Stimulated activated CD4-positive, alpha-beta T cell treated with anti-CD3 and anti-CD28 coated beads, Interleukin-2, amount 100 ng/mL, for 48 hours (primary cell): Measurements from ENCODE around the gene LBP.
"Not testable (repeated sequence)": the region's sequence is repeated elsewhere in the genome, so short reads cannot be mapped to it uniquely, and the experiment has no call there.

Experiments used
- DNase-seq, 2 donors: peaks; one replicate each; pipeline ENCODE4 v3.0.0-alpha.2; 2020

LBP gene

DNA sequence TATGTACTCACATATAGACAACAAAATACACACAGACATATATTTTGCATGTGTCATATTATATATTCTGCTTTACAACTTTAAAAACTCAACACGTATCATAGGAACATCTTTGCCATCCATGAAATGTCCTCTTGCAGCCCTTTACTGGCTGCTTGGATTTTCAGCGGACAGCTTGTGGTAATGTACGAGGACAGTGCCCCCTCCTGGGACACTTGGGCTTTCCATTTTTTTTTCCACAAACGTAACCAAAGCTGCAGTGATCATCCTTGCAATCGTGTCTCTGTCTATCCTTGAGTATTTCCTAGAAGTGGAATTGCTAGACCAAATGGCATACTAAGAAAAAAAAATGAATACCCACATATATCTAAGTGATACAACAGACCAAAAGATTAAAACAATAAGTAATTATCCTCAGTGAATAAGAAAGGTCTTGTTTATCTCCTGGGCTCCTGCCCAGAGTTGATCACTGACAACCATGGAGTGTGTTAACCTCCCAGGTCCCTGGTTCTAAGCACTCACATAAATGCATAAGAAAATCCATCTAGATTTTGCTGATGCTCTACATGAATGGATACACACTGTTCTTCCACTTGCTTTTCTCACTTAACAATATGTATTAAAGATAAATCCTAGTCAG, 24.2 kb upstream of the LBP start:
- DNase-seq = no peak

DNA sequence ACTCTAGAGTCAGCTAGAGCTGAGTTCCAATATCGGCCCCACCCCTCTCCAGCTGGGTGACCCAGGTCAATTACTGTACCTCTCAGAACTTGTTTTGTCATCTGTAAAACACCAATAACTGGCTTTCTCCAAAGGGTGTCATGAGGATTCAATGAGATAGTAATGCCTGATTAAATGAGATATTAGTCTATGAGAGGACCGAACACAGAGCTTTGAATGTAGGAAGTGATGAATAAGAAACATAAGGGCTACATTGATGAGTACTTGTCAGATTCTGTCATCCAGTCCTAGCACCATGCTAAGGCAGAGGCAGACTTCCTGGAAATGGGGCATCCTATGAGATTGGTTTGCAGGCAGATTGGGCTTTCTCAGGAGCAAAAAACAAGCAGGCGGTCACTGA, 22.1 kb upstream of the LBP start:
- no peak for DNase-seq

DNA sequence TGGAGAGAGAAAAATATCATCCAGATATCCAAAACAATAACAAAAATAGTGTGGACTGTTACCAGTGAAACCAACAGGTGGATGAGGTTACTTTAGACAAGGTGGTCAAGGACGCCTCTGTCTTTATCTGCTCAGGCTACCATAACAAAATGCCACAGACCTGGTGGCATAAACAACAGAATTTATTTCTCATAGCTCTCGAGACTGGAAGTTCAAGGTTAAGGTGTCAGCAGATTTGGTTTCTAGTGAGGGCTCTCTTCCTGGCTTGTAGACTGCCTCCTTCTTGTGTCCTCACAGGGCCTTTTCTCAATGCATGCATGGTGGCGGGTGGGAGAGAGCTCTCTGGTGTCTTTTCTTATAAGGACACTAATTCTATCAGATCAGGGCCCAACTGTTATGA, 21.1 kb upstream of the LBP start:
- DNase-seq = no peak

DNA sequence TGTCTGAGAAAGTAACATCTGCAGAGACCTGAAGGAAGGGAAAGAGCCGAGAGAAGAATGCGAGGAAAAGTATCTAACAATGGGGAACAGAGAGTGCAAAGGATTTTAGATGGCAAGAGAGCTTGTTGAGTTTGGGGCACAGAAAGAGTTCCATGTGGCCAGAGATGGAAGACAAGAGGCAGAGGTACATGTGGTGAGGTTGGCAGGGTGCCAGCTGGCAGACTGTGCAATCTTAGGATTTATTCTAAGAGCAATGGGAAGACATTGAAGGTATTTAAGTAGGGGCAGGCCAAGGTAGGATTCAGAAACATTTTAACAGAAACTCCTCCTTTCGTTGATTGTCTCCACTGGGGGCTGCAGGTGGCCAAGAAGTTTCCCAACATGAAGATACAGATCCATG, 20.4 kb upstream of the LBP start:
- DNase-seq = no peak

DNA sequence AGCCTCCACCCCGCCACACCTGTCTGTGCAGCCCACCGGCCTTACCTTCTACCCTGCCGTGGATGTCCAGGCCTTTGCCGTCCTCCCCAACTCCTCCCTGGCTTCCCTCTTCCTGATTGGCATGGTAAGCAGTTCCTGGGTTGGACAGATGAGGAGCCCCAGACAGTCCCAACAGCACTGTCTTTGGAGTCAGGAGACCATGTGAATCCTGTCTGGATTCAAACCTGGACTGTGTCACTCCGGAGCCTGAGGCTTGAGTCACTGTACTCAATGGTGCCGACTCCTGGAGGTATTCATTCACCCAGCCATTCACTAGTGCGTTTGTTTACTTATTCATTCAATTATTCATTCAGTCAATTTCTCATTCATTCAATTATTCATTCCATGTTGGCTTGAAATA, 20.0 kb upstream of the LBP start:
- DNase-seq = no peak

DNA sequence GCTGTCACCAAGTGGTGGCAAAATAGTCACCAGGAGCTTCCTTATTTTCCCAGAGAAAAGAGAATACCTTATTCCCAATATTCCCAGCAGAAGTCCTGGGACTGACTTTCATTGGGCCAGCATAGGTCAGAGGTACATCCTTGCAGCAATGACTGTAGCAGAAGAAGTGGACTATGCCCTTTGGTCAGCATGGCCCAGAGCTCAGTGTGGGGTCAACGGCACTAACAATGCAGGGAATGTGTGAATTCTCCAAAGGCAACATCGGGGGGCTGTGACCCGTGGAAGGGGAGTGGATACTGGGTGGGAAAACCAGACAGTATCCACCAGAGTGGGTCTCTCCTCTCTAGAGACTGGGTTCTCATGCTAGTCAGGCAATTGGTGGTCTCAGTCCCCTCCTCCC, 15.6 kb upstream of the LBP start:
- DNase-seq = no peak

DNA sequence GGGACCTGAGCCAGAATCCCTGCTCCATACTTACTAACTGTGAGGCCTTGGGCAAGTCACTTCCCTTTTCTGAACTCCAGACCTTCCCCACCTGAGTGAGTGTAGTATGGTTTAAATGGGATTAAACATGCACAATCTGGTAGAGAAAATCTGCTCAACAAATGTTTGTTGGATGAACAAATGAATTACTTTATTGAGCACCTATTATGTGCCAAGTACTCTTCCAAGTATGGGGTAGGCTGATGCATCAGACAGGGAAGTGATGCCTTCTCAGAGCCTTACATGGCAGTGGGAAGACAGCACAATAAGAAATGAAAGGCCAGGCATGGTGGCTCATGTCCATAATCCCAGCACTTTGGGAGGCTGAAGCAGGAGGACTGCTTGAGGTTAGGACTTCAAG, 15.0 kb upstream of the LBP start:
- no peak for DNase-seq

DNA sequence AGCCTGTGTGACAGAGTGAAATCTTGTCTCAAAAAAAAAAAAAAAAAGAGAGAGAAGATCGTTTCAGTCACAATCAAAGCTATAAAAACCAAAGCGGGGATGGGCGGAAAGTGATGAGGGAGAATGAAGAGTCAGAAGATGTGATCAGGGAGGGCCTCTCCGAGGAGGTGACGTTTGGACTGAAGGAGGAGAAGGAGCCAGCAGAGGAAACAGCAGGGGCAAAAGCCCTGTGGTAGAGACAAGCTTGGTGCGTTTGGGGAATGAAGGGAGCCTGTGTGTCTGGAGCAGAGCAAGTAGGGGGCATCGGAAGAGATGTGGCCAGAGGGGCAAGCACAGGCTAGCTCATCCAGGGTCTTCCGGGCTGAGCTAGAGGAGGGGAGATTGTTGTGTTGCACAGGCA, 14.5 kb upstream of the LBP start:
- no peak for DNase-seq

DNA sequence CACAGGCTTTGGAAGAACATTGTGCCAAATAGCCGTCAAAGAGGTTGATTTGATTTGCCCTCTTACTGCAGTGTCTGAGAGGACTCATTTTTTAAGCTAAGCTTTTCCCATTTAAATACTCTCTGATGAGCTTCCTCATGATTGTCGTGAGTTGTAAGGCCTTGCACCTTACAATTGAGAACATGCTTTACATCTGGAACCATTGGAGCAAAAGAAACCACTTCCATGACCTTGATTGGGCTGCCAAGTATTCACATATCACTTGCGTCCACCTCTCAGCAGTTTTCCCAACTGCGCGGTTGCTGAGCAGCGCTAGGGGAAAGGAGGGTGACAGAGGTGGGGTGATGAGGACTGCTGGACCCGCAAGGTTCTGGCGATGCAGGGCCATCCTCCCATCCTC, 12.3 kb upstream of the LBP start:
- no peak for DNase-seq

DNA sequence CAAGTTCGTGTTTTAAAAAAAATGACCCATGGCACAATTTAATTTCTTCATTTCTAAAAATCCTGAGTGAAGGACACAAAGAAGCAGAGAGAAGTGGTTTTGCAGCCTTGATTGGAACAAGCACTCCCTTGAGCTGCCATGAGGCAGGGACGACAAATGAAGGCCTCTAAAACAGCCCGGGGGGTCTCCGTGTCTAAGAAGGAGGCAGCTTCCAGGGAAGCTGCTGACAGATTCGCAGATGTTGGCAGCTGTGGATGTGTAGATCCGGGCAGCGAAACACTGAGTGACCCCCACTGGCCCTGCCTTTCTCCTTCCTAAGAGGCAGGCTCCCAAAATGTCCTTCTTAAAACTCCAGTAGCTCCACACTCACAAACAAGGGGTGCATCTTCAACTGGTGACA, 9.6 kb upstream of the LBP start:
- no peak for DNase-seq

DNA sequence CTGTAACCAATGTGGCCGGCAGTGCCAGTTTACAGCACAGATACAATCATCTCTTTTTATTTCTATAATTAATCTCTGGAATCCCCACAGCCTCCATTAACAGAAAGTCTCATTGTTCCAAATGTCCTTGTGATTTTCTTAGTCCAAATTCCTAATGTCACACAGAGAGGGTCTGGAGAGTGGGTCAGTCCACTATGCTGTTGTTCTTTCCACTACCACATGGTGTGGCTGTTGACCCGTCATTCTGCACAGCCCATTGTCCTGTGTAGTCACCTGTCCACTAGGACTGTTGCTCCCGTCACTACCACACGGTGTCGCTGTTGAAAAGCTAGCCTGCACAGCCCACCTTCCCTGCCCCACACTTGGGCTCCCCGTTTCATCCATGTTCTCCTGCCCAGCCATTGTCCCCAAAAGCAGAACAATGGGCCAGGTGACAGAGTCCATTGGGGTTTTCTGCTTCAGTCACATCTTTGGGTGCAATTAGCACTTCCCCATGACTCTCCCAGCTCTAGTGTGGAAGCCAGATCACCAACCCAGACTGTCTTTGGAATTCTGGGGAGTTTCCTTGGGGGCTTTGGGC, 8.6 kb upstream of the LBP start:
- peak; percentile 11 to 36 for DNase-seq

DNA sequence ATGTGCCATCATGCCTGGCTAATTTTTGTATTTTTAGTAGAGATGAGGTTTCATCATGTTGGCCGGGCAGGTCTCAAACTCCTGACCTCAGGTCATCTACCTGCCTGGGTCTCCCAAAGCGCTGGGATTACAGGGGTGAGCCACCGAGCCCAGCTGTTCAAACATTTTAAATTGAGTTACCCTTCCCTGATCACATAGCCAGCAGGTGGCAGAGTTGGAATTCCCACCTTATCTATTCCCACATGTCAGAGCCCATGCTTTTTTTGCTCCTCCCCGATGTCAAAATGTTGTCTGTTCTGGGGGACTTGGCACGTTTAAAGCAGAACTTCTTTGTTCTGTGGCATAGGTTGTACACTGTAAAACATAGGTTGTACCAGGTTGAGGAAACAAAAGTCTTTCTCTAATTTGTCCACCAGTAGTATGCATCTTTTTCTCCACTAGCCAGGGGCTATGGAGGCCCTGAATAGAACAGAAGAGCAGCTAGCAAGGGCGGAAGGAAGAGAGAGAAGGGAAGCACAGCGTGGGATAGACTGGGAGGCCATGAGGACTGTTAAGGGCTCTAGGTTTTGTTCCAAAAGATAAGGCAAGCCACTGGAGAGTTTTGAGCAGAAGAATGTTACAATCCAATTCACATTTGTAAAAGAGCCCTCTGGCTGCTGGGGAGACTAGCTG, 7.3 kb upstream of the LBP start:
- no peak for DNase-seq

DNA sequence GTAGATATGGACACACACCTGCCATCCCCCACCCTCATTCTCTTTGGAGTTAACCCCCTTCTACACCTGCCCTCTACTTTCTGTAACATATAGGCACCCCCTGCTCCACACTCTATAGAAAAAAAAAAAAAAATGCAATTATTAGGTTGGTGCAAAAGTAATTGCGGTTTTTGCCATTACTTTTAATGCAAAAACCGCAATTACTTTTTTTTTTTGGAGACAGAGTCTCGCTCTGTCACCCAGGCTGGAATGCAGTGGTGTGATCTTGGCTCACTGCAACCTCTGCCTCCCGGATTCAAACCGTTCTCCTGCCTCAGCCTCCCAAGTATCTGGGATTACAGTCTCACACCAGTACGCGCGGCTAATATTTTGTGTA, 6.8 kb upstream of the LBP start:
- not testable (repeated sequence) for DNase-seq

DNA sequence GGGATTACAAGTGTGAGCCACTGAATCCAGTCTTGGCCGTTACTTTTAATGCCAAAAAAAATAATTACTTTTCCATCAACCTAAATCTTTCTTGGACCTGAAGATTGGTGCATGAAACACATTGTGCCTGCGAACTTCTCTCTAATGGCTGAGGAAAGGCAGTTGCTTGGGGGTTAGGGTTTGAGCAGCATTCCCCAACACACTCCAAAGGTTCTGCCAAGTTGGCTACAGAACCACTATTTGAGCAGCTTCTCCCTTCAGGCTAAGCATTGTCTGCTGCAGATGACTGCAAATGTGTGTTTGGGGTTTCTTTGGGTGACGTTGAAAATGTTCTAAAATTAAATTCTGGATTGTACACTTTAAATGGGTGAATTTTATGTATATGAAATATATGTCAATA, 6.3 kb upstream of the LBP start:
- no peak for DNase-seq

DNA sequence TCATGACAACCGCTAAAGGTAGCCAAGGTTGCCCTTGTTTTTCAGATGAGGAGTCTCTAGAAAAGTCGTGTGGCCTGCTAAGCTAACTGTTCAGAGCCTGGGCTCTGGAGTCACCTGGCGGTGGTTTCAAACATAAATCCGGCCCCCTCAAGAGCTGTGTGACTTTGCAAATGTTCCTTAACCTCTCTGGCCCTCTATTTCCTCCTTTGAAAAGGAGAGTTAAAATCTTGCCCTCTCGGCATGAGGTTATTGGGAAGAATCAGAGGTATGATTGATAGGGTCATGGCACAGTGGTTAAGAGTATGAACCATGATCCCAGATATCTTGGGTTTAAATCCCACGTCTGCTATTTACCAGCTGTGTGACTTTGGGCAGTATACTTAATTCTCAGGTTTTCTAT, 5.6 kb upstream of the LBP start:
- DNase-seq = no peak

DNA sequence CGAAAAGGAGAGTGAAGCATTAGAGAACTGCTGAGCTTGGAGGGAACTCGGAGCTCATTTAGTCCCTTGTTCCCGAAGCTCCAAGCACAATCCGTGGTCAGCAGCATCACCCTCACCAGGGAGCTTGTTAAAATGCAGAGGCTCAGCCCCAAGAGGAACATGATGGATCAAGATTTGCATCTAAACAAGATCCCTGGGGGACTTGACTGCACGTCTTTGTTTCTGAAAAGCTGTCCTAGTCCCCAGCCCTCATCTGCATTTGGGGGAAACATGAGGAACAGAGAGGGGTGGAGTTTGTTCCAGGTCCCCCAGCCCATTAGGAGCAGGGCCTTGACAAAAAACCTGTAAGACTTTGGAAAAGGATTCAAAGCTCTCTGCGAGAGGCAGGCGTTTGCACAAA, 4.1 kb upstream of the LBP start:
- no peak for DNase-seq

DNA sequence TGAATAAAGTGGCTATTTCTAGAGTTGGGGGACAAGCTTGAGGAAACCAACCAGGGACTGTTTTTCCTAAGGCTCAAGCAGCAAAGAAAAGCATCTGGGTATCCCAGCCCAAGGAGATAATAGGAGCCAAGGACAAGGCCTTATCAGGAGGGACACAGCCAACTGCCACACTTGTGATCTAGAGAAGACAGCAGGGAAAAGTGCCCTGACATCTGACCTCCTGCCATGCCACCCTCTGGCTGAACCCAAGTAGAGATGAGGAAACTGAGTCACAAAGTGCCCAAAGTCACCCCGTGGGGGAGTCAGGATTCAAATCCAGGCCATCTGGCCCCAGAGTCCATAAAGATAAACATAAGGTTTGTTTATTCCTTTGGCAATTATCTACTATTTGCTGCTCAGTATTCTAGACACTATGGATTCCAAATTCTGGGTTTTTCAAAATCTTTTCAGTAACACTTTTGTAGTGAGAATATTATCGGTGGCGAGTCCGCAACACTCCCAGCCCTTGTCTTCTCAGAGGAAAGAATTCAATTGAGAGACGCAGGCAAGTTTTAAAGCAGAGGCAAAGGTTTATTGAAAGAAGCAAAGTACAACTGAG, 3.5 kb upstream of the LBP start:
- DNase-seq = no peak

DNA sequence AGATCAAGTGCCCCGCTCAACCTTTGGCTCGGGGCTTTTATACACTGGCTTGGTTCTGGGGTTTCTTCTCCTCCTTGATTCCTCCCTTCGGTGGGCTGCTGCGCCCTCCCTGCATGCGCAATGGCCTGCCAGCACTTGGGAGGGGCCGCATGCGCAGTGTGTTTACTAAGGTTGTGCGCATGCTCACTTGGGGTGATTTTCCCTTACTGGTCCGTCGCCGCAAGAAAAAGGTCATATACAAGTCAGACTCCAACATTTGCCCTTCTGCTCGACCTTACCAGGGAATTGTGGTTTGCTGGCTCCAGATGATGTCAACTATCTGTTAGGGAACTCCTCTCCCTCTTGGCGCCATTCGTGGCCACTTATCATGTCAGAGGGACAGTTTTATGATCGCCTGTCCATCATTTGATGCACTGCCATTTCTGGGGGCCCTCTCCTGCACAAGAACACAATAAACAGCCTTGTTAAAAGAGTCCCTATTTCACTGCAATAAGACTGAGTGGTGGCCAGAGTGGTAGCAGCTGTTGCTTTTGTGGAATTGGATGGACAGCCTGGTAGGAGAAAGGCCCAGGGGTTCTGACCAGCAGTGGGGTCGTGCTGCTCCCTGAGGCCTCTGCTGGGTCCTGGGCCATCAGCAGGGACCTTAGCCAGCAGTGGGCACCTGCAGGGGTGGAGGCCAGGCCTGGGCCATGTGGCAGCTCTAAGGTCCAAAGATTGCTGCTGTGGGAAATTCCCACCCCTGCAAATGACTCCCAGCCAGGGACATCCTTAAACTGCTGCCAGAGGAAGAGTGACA, 2.8 kb upstream of the LBP start:
- DNase-seq = no peak

DNA sequence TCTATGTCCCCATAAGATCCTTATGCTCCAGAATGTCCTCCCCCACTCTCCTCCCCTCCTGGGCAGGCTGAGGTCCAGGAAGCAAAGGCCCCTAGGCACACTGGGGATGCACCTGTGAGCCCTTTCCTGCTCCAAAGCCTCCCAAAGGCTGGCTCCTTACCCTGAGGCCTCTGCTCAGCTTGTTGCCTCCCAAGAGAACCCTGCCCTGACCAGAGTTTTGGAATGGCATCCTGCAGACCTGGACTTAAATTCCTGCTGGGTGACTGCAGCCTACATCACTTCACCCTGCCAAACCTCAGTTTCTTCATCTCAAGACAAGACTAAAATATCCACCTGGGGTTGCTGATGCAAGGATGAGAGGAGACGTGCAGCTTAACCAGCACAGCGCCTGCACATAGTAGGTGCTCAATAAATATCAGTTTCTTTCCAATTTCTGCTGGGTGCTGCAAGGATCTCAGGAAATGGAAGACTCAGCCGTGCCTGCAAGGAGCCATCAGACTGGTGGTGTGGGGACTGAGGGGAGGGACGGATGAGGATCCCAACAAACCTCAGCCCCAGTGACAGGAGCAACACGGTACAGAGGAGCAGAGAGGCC, 2.1 kb upstream of the LBP start:
- no peak for DNase-seq

DNA sequence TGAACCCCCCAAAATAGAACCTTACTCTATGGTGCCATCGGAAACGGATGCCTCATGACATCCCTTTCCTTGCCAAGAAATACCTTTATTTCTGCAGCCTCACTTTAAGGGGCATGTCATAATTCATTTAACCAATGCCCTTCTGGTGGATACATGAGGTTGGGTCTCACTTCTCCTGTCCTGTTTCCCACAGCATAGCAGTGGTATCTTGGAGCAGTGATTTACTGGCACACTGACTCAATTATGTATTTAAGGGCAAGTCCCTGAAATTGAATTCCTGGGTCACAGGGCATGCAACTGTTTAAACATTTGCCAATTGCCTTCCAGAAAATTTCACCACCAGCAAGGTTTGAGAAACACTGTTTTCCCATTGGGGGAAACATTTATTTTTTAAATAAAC, 639 bp upstream of the LBP start:
- no peak for DNase-seq

DNA sequence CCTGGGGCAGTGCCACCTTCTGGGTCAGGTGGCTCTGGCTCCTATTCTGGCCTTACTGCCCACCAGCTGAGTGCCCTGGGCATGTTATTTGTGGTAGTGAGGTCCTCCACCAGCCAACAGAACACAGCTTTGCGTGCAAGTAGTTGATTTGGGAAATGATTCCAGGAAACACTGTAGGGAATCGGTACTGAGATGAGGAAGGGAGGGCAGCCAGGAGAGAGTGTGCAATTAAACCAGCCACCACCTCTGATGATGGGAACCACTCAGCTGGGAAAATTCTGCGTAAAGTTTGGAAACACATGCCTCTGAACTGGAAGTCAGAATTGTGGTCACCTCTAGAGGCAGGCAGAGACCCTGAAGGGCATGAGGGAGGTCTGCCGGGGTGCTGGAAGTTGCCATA, 459 bp downstream of the LBP start:
- DNase-seq = no peak

DNA sequence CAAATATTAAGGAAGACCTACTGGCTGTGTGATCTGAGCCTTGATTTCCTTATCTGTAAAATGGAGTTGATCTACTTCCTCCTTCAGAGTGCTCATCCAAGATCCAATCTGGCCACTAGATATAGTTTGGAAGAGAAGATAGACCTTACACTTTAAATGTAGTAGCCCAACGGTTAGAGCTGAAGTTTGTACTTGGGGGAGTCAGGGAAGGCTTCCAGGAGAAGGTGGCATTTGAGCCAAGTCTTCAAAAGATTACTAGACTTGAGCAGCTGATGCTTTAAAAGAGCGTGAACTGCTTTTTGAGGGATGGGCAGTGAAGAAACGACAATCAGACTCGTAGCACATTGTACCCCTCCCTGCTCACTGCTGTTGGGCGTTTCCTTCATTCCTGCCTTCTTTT, 3.6 kb downstream of the LBP start:
- DNase-seq = no peak
